Measurements from ENCODE around the gene POC1A.

POC1A gene

DNA sequence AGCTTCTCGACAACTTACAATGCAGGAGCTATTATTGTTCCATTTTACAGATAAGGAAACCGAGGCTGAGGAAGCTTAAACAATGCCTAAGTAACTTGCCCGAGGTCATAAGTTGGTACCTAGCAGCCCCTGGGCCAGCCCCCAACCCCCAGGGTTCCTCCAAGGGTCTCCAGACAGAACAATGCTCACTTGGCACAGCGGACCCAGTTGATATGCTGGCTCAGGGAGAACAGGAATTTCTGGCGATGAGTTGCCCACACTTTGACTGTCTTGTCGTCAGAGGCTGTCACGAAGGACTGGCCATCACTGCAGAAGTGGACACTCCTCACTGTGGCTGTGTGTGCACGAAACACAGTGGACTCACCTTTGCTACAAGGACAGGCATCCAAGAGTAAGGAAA, 5.2 kb downstream of the POC1A start:
- H3K4me1 Mint-ChIP-seq: peaks cover 26% of the 10 kb centered on the region
- no peak overlapping the region for H3K4me3 Mint-ChIP-seq
- ATAC-seq (no peak), DNase-seq (no peak)
- H3K27ac Mint-ChIP-seq: no peak overlapping the region
- H3K27me3 Mint-ChIP-seq: no peaks in the 10 kb centered on the region
- H3K9me3 Mint-ChIP-seq: no peaks in the 10 kb centered on the region

DNA sequence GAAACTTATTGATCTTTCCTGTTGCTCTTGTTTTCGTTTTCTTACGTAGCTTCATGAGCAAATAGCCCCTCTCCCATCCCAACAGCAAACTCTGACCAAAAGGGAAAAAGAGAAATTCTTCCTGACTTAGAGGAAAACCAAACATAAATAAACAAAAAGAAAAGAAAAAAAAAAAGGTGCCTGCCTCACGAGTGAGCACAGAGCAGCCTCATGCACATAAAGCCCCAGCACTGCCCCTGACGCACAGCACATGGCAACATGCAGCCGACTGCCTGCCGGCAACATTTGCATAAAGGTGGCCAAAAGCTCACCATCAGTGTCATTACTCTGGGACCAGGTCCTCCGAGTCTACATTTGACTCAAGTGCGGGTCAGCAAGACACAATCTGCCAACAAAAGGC, 6.4 kb downstream of the POC1A start:
- Mint-ChIP-seq H3K4me1 (peaks cover 21% of the 10 kb centered on the region), H3K9me3 (no peaks in the 10 kb centered on the region), H3K27ac (no peak overlapping the region), H3K4me3 (no peak overlapping the region), H3K27me3 (no peaks in the 10 kb centered on the region)
- DNase-seq: no peak
- ATAC-seq: no peak

DNA sequence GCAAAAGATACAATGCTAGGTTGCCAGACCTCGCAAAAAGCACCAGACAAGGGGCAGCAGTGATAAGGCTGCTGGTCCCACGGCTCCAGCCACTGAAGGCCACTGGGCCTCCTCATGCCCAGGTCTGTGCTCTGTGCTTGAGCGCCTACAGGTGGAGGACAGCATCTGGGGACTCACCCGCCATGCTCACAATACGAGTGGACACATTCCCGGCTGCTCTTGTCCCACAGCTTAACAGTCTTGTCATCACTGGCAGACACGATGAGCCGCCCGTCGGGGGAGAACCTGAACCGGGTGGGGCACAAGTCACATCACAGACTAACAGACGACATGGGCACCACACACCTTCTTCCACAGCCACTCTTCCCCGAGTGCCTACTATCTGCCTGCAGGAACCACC, 7.4 kb downstream of the POC1A start:
- Mint-ChIP-seq H3K4me3 (no peak overlapping the region), H3K9me3 (no peaks in the 10 kb centered on the region), H3K27ac (no peak overlapping the region), H3K4me1 (peaks cover 19% of the 10 kb centered on the region), H3K27me3 (no peaks in the 10 kb centered on the region)
- ATAC-seq: no peak
- DNase-seq: no peak

DNA sequence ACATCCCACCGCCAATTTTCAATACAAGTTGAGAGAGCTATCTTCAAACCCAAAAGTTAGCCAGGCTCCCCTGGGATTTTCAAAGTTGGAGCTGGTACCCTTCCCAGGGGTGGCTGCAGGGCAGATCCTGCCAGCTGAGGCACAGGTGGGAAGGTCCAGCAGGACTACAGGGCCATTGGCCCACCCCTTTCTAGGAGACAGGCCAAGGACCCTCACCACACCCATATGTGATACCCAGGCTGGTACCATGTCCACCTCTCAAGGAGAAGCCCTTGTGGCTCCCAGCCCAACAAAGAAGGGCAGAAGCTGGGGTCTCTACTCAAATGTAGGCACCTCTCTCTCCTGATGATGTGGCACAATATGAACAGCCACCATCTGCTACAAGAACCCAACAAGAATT, 8.0 kb downstream of the POC1A start:
- H3K27me3 Mint-ChIP-seq: no peaks in the 10 kb centered on the region

DNA sequence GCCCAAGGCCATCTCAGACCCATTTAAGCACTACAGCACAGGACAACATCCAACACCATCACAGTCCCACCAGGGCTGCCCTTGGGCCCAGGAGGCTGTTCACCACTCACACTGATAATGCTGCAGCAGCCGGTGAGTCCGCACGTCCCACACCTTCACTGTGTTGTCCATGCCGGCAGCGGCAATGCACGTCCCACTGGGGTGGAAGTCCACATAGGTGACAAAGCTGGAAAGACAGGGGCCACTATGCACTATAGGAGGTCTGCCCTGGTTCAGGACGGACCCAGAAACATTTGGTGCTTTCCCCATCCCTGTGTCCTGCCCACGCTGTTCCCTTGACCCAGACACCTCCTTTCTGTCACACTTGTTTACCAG, 8.5 kb downstream of the POC1A start:
- Mint-ChIP-seq H3K4me3 (no peak overlapping the region), H3K4me1 (peaks cover 19% of the 10 kb centered on the region), H3K27ac (no peak overlapping the region), H3K9me3 (no peaks in the 10 kb centered on the region), H3K27me3 (no peaks in the 10 kb centered on the region)
- DNase-seq (no peak), ATAC-seq (no peak)

More for the DNA sequence above, 8.0 kb downstream of the POC1A start:
- Mint-ChIP-seq H3K9me3 (no peaks in the 10 kb centered on the region), H3K4me3 (no peak overlapping the region), H3K4me1 (peaks cover 19% of the 10 kb centered on the region), H3K27ac (no peak overlapping the region)
- no peak for ATAC-seq
- no peak for DNase-seq

DNA sequence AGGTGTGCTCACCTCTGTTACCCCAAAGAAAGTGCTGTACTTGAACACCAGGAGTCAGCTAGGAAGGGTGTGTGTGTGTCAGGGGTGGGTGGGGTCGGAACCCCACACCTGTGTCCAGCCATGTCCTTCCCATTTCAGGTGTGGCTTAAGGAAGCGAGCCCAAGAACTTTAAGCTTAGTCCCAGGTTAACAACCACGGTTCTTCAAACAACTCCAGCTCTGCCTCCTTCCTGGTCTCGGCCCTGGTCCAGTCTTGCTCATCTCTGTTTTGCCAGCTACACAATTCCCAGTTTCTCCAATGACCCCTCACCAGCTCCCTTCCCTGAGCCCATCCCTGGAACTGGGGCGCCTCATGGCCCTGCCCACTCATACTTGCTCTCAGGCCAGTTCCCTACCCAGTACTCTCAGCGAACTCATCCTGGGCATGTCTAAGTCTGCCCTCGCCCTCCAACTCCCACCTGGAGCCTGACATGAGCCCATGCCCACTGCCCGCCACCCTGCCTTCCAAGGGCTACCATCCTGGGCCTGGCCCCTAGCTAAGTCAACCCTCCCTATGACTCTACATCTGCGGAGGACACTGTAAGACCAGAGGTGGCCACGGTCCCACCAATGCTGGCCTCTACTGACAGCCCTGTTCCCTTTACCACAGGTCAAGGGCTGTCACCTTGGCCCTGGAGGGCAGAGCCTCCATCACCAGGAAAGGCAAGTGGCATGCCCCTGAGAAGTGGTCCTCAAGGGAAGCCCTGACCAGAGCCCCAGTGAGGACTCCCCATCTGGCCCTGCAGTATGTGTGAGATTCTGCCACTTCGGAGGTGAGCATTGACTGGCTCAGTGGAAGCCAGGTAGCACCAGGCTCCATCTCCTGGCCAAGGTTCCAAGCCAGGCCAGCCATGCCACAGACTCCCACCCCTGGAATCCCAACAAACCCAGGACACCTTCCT, 9.2 kb downstream of the POC1A start:
- Mint-ChIP-seq H3K4me1 (peaks cover 19% of the 10 kb centered on the region), H3K27ac (peak overlapping the region in 1 of 2 donors; percentile 42), H3K27me3 (no peaks in the 10 kb centered on the region), H3K9me3 (no peaks in the 10 kb centered on the region), H3K4me3 (no peak overlapping the region)
- no peak for DNase-seq
- no peak for ATAC-seq

DNA sequence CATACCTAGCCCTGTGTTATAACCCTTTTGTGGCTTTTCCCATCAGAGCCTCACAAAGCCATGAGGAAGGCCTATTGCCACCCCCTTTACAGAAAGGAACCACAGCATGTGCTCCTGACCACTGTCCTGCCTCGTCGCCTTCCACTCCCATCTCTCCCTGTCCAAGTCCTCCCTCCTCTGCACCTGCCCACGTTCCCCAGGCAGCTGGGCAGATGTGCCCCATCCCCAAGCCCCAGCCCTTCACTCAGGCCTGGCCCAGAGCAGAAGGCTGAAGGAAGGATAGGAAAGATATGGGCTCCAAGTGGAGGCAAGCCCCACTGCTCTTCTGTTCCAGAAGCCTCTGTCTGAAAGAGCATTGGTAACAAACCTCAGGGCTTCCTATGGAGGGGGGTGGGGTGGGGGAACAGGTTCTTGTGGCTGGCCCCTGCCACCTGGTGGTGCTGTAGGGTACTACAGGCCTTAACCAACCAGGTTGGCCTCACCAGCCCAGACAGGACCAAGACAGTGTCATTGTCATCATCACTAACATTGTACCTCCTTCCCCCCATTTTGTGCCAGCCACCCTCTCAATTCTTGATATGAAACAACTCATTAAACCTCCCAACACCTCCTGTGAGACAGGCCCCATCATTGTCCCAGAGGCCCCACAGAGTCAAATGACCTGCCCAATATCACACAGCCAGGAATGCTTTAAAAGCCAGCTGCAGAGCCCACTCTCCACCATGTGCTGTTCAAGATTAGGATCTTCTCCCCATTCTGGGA, 10.0 kb downstream of the POC1A start:
- no peaks in the 10 kb centered on the region for H3K9me3 Mint-ChIP-seq
- DNase-seq: peak; percentile 72 to 76
- H3K4me3 Mint-ChIP-seq: no peak overlapping the region
- peak; percentile 92 for ATAC-seq
- peak overlapping the region in 1 of 2 donors; percentile 42 for H3K27ac Mint-ChIP-seq
- H3K27me3 Mint-ChIP-seq: no peaks in the 10 kb centered on the region
- peaks cover 19% of the 10 kb centered on the region for H3K4me1 Mint-ChIP-seq

DNA sequence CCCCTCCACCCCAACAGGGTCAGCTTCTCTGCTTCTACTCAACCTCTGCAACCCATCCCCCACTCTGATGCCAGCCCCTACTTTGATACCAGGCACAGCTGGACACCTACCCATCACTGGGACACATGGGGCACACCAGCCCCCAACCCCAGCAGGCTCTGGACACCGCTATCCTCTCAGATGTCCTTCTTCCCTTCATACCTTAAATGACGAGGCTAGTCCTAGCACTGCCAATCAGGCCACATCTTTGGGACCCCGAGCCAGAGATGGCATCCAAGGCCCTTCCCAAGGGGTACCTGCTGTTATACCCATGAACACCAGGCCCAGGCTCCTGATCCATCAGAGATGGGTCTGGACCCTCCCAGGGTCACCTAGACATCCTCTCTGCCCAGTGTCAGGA, 10.6 kb downstream of the POC1A start:
- Mint-ChIP-seq H3K4me3 (no peak overlapping the region), H3K27me3 (no peaks in the 10 kb centered on the region), H3K27ac (no peak overlapping the region), H3K4me1 (peaks cover 19% of the 10 kb centered on the region), H3K9me3 (no peaks in the 10 kb centered on the region)
- ATAC-seq: no peak
- DNase-seq: no peak

DNA sequence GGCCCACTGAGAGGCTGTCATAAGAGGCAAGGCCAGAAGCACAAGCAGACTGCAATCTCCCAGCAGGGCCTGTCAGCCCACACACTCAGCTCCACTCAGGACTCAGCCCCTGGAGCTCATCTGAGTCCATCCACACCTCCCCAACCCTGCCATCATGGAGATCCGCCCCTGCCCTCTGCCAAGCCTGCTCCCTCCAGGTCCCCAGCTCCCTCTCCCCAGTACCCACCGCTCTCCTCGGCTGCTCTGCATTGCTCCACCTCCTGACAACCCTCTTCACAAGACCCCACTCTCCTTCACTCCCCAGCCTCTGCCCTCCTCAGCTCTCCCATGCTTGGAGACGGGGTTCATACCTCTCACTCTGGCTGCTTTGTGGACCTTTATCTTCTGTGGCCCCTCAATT, 11.1 kb downstream of the POC1A start:
- no peak for DNase-seq
- Mint-ChIP-seq H3K27me3 (no peaks in the 10 kb centered on the region), H3K4me3 (no peak overlapping the region), H3K4me1 (peaks cover 19% of the 10 kb centered on the region), H3K9me3 (no peaks in the 10 kb centered on the region), H3K27ac (no peak overlapping the region)
- ATAC-seq: no peak

DNA sequence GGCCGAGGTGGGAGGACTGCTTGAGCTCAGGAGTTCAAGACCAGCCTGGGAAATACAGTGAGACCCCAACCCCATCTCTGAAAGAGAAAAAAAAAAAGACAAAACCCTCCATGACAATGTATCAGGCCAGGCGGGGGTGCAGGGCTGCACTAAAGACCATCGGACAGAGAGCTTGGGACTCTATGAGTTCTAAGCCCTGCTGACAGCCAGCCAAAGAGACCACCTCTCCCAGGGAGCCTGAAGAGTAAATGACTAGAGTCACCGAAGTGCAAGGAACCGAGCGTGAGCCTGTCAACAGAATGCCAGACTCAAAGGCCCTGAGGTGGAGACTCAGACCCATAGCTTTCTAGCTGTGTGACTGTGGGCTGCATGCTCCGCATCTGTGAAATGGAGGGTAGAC, 12.5 kb downstream of the POC1A start:
- no peak overlapping the region for H3K4me3 Mint-ChIP-seq
- no peaks in the 10 kb centered on the region for H3K9me3 Mint-ChIP-seq
- H3K4me1 Mint-ChIP-seq: peaks cover 19% of the 10 kb centered on the region
- no peak for DNase-seq
- ATAC-seq: no peak
- H3K27me3 Mint-ChIP-seq: no peaks in the 10 kb centered on the region
- no peak overlapping the region for H3K27ac Mint-ChIP-seq

DNA sequence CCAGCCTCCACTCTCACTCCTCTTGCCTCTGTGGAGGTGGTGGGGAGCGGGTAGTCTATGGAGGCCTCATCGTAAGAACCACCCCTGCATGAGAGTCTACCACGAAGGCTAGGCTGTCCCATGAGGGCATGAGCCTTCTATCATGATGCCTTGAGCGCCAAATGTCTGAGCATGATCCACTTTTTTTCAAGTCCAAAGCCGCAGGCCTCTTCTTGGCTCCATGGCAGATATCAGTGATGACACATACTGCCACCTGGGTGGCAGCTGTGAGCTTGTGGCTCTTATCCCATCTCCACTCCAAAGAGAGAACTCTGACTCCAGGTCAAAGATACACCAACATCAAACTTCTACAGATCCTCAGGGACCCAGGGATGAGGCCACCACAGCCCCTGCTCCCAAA, 13.5 kb downstream of the POC1A start:
- H3K4me1 Mint-ChIP-seq: peaks cover 19% of the 10 kb centered on the region
- H3K27ac Mint-ChIP-seq: no peak overlapping the region
- ATAC-seq (no peak), DNase-seq (no peak)
- no peaks in the 10 kb centered on the region for H3K27me3 Mint-ChIP-seq
- no peak overlapping the region for H3K4me3 Mint-ChIP-seq
- H3K9me3 Mint-ChIP-seq: no peaks in the 10 kb centered on the region

DNA sequence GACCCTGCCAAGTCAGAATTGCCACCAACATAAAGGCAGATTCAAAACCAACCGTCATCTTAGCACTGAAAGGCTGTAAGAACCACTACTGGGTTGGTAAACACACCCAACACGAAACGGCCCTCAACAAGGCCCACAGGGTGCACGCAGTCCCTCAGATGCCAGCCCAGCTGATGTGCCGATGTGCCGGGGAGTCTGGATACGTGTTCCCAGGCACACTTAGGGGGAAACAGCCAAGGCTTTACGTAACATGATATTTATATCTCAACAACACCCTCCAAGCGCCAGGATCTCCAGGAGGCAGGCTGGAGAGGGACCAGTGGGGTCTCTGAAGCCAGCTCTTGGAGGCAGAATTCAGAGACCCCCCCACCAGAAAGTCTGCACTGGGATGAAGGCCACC, 14.2 kb downstream of the POC1A start:
- Mint-ChIP-seq H3K4me1 (peaks cover 16% of the 10 kb centered on the region), H3K27me3 (no peaks in the 10 kb centered on the region), H3K9me3 (no peaks in the 10 kb centered on the region), H3K4me3 (no peak overlapping the region), H3K27ac (no peak overlapping the region)
- DNase-seq (no peak), ATAC-seq (no peak)

DNA sequence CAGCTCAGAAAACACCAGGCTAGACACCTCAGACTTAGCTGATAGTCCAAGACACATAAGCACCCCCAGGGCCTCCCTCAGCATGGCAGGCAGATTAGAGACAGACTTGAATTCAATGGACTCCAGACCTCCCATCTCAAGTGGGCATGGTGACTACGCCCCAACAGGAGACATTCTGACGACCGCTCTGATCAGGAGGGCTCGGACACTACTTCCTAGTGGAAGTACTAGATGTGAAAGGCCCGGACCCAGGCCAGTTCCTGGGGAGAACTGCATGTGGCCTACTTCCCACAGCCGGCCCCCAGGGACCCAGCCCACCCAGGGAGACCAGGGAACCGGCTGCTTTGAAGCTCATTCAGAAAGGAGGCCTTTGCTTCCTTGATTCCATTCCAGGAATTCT, 16.9 kb downstream of the POC1A start:
- Mint-ChIP-seq H3K27me3 (no peaks in the 10 kb centered on the region), H3K4me3 (no peak overlapping the region), H3K27ac (no peak overlapping the region), H3K9me3 (no peaks in the 10 kb centered on the region), H3K4me1 (no peaks in the 10 kb centered on the region)
- ATAC-seq: no peak
- no peak for DNase-seq

DNA sequence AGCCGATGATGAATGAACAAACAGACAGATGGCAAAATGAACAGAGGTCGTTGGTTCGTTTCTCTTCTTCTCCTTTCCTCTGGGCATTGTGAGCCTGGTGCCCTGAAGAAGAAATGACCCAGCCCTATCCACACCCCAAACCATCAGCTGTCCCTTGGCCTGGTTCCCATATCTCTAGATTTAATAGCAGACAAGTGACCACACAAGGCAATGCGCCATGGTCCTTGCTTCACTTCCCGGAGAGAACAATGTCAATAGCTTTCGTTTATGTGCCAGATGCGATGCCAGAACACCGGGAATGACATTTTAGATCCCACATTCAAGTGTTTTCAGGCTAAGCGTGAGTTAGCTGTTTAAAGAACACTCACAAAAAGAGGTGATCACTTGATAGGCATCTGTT, 17.7 kb downstream of the POC1A start:
- H3K9me3 Mint-ChIP-seq: no peaks in the 10 kb centered on the region
- H3K4me3 Mint-ChIP-seq: no peak overlapping the region
- H3K27me3 Mint-ChIP-seq: no peaks in the 10 kb centered on the region
- H3K4me1 Mint-ChIP-seq: peaks cover 4% of the 10 kb centered on the region
- no peak overlapping the region for H3K27ac Mint-ChIP-seq
- ATAC-seq: no peak
- DNase-seq: no peak

DNA sequence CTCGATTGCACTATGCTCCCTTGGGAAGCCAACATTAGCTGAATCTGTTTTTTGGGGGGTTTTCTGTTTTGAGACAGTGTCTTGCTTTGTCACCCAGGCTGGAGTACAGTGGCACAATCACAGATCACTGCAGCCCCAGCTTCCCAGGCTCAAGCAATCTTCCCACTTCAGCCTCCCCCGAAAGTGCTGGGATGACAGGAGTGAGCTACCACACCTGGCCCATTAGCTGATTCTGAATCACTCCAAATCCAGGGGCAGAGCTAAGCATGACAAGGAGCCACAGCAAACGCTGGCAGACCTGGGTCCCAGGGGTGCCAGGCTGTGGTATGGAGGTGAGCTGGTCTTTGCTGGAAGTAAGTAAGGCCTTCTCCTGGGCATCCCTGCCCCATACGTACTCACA, 18.9 kb downstream of the POC1A start:
- no peak for DNase-seq
- Mint-ChIP-seq H3K9me3 (no peaks in the 10 kb centered on the region), H3K27ac (no peak overlapping the region), H3K27me3 (no peaks in the 10 kb centered on the region), H3K4me1 (peaks cover 10% of the 10 kb centered on the region), H3K4me3 (no peak overlapping the region)
- no peak for ATAC-seq

DNA sequence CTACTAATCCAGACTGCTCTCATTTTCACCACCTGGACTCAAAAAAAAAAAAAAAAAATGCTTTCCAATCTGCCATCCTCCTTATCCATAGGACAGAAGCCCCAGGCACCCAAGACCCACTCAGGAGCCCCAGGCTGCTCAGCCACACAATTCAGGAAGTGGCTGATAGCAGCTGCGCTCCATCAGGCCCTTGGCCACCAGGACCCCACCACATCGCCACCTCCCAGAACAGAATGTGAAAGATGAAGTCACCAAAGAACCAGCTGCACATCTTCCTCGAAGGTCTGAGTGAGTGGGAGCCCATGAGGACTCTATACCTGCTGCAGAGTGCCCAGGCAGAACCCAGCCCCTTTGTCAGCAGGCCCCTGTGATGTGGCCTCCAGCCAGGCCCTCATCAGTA, 19.5 kb downstream of the POC1A start:
- no peaks in the 10 kb centered on the region for H3K9me3 Mint-ChIP-seq
- no peak overlapping the region for H3K27ac Mint-ChIP-seq
- peaks cover 10% of the 10 kb centered on the region for H3K4me1 Mint-ChIP-seq
- DNase-seq: no peak
- no peak for ATAC-seq
- no peak overlapping the region for H3K4me3 Mint-ChIP-seq
- no peaks in the 10 kb centered on the region for H3K27me3 Mint-ChIP-seq

Measured in stimulated activated naive CD8-positive, alpha-beta T cell treated with anti-CD3 and anti-CD28 coated beads, Interleukin-15, amount 100 ng/mL, for 72 hours (primary cell).